ENCODE data around the gene CCDC71.

CCDC71 gene

GRCh38 chr3:49166752-49167556 lies 823 bp upstream of the CCDC71 start:
- no peak for DNase-seq

GRCh38 chr3:49164983-49165720 lies 979 bp downstream of the CCDC71 start:
- no peak for DNase-seq

GRCh38 chr3:49163609-49164008 lies 2.5 kb downstream of the CCDC71 start:
- DNase-seq: no peak

- no peak for DNase-seq
These were observed 3.2 kb downstream of the CCDC71 start for GRCh38 chr3:49162751-49163419.

- no peak for DNase-seq
These were observed 4.2 kb downstream of the CCDC71 start for GRCh38 chr3:49161808-49162530.

GRCh38 chr3:49161197-49161596 lies 4.9 kb downstream of the CCDC71 start:
- DNase-seq: no peak

GRCh38 chr3:49158792-49159191 lies 7.3 kb downstream of the CCDC71 start:
- no peak for DNase-seq

- peak; percentile 8 for DNase-seq
These were observed 7.9 kb downstream of the CCDC71 start for GRCh38 chr3:49158103-49158709.

GRCh38 chr3:49157289-49157688 lies 8.8 kb downstream of the CCDC71 start:
- no peak for DNase-seq

- DNase-seq: no peak
These were observed 12.7 kb downstream of the CCDC71 start for GRCh38 chr3:49153349-49153912.

- DNase-seq: no peak
These were observed 14.5 kb downstream of the CCDC71 start for GRCh38 chr3:49151610-49152009.

GRCh38 chr3:49148159-49148558 lies 18.0 kb downstream of the CCDC71 start:
- DNase-seq: no peak

GRCh38 chr3:49140080-49140479 lies 26.1 kb downstream of the CCDC71 start:
- DNase-seq: no peak

GRCh38 chr3:49135499-49135898 lies 30.6 kb downstream of the CCDC71 start:
- no peak for DNase-seq

- no peak for DNase-seq
These were observed 31.5 kb downstream of the CCDC71 start for GRCh38 chr3:49134471-49135265.

- DNase-seq: peak; percentile 78
These were observed 32.7 kb downstream of the CCDC71 start for GRCh38 chr3:49133226-49133951.

GRCh38 chr3:49132437-49133225 lies 33.5 kb downstream of the CCDC71 start, which contains the start of gene LAMB2:
Gene LAMB2 (minus strand): TSS chr3:49133050. CDS start chr3:49132867, 183 bp downstream.
- peak; percentile 50 for DNase-seq

GRCh38 chr3:49132073-49132436 lies 34.1 kb downstream of the CCDC71 start:
- no peak for DNase-seq

- DNase-seq: no peak
These were observed 34.6 kb downstream of the CCDC71 start for GRCh38 chr3:49131576-49131975.

GRCh38 chr3:49131040-49131439 lies 35.1 kb downstream of the CCDC71 start:
- no peak for DNase-seq
